IMR-90 (cell line): ENCODE measurements around the gene KIF25. TPM values are rescaled to one million over a fixed set of nuclear protein-coding genes. Genes with fewer than 3 reads are reported as not detected.

Experiments used
- ATAC-seq: fragments of 200-7000 bp; cut with Tn5 transposase; 2 replicates; pipeline ENCODE4 v1.9.1; 2020; ENCODE audit warnings: low read depth, mild to moderate bottlenecking, moderate library complexity
- BruUV-seq: library from RNA; stranded (reverse); fragments of 400-500 nt; replicated peaks from 2 replicates; lab custom pipeline; 2021; lab: Mats Ljungman, UMichigan
- CTCF ChIA-PET: fragments of 300-600 bp; formaldehyde crosslinking; extraction: SDS; loops from one replicate; lab custom pipeline; 2021; ENCODE audit warnings: antibody characterized with exemption; lab: Yijun Ruan, JAX
- POLR2A ChIA-PET: fragments of 300-600 bp; sonication (Branson Sonifier 250); formaldehyde crosslinking; loops from one replicate; lab custom pipeline; 2022; ENCODE audit warnings: antibody characterized with exemption; ENCODE audit not compliant: unreplicated experiment; lab: Charles Lee
- DNase-seq: peaks from one replicate; pipeline ENCODE4 v3.0.0; 2013
- H2AFZ ChIP-seq: replicated peaks from 2 replicates; pipeline ENCODE3; 2013; ENCODE audit warnings: low read length, mild to moderate bottlenecking; ENCODE audit not compliant: poor library complexity
- H2AK5ac ChIP-seq: 2 replicates; pipeline ENCODE4 v1.6.1; 2013; ENCODE audit warnings: low read depth, low read length, inconsistent platforms
- H2AK9ac ChIP-seq: replicated peaks from 2 replicates; pipeline ENCODE3; 2013; ENCODE audit warnings: mild to moderate bottlenecking, low read depth, low read length, moderate library complexity; ENCODE audit not compliant: poor library complexity
- H2BK120ac ChIP-seq: 2 replicates; pipeline ENCODE4 v1.6.1; 2013; ENCODE audit warnings: low read depth, low read length, inconsistent platforms
- H2BK15ac ChIP-seq: 3 replicates; pipeline ENCODE4 v1.6.1; 2013; ENCODE audit warnings: low read depth, low read length, inconsistent platforms
- H2BK20ac ChIP-seq: 2 replicates; pipeline ENCODE4 v1.6.1; 2013; ENCODE audit warnings: low read depth, mild to moderate bottlenecking, inconsistent platforms, low read length, moderate library complexity
- H2BK5ac ChIP-seq: 2 replicates; pipeline ENCODE4 v1.6.1; 2013; ENCODE audit warnings: mild to moderate bottlenecking, low read depth, low read length, inconsistent platforms; ENCODE audit not compliant: poor library complexity, severe bottlenecking
- H3K14ac ChIP-seq: replicated peaks from 2 replicates; pipeline ENCODE4 v1.6.1; 2013; ENCODE audit warnings: low read depth, low read length, inconsistent platforms
- H3K18ac ChIP-seq: 2 replicates; pipeline ENCODE4 v1.6.1; 2013; ENCODE audit warnings: low read depth, low read length, control low read depth
- H3K23ac ChIP-seq: 2 replicates; pipeline ENCODE4 v1.6.1; 2013; ENCODE audit warnings: low read depth, low read length, inconsistent platforms
- H3K27ac ChIP-seq: 2 replicates; pipeline ENCODE4 v1.5.1; 2013; ENCODE audit warnings: mild to moderate bottlenecking, control low read depth, low read length; ENCODE audit not compliant: insufficient read depth
- H3K27me3 ChIP-seq: 2 replicates; pipeline ENCODE4 v1.6.1; 2013; ENCODE audit warnings: low read length; ENCODE audit not compliant: control insufficient read depth, insufficient read depth
- H3K36me3 ChIP-seq: 2 replicates; pipeline ENCODE4 v1.6.1; 2013; ENCODE audit warnings: low read length, mixed read lengths; ENCODE audit not compliant: control insufficient read depth, insufficient read depth
- H3K4ac ChIP-seq: 2 replicates; pipeline ENCODE4 v1.6.1; 2013; ENCODE audit warnings: low read depth, low read length, inconsistent platforms
- H3K4me1 ChIP-seq: 2 replicates; pipeline ENCODE4 v1.6.1; 2013; ENCODE audit warnings: low read length, mixed read lengths; ENCODE audit not compliant: control insufficient read depth, insufficient read depth
- H3K4me2 ChIP-seq: 2 replicates; pipeline ENCODE4 v1.6.1; 2013; ENCODE audit warnings: low read depth, mild to moderate bottlenecking, control low read depth, low read length, moderate library complexity
- H3K4me3 ChIP-seq: 2 replicates; pipeline ENCODE4 v1.5.1; 2013; ENCODE audit warnings: low read depth, mild to moderate bottlenecking, control low read depth, low read length, moderate library complexity; ENCODE audit not compliant: insufficient read depth
- H3K56ac ChIP-seq: 2 replicates; pipeline ENCODE4 v1.6.1; 2013; ENCODE audit warnings: low read length, inconsistent platforms; ENCODE audit not compliant: insufficient read depth; ENCODE audit errors: extremely low read depth
- H3K79me1 ChIP-seq, 2 experiments: 2 replicates each; pipeline ENCODE4 v1.6.1; 2013; ENCODE audit warnings: low read length in 2 of 2, inconsistent platforms in 1 of 2, low read depth in 1 of 2
- H3K9ac ChIP-seq: 2 replicates; pipeline ENCODE4 v1.6.1; 2013; ENCODE audit warnings: low read depth, low read length, control low read depth
- H3K9me1 ChIP-seq: 2 replicates; pipeline ENCODE4 v1.6.1; 2013; ENCODE audit warnings: low read length, inconsistent platforms; ENCODE audit not compliant: insufficient read depth
- H3K9me3 ChIP-seq: 2 replicates; pipeline ENCODE4 v1.6.1; 2013; ENCODE audit warnings: low read length; ENCODE audit not compliant: control insufficient read depth, insufficient read depth
- H4K20me1 ChIP-seq: 2 replicates; pipeline ENCODE4 v1.6.1; 2013; ENCODE audit warnings: low read length, inconsistent platforms; ENCODE audit not compliant: insufficient read depth
- H4K5ac ChIP-seq: 2 replicates; pipeline ENCODE4 v1.6.1; 2013; ENCODE audit warnings: mild to moderate bottlenecking, low read depth, low read length, control low read depth
- H4K8ac ChIP-seq, 2 experiments: 2 replicates each; pipeline ENCODE4 v1.6.1; 2013; ENCODE audit warnings: low read depth in 2 of 2, low read length in 2 of 2, control low read depth in 1 of 2, inconsistent platforms in 1 of 2
- H4K91ac ChIP-seq: 2 replicates; pipeline ENCODE4 v1.6.1; 2013; ENCODE audit warnings: low read depth, low read length, inconsistent platforms; ENCODE audit not compliant: insufficient read depth
- BHLHE40 ChIP-seq: fragments of 150-350 bp; IDR thresholded peaks from 2 replicates; pipeline ENCODE4 v1.6.1; 2016; ENCODE audit warnings: mild to moderate bottlenecking, low read depth, low read length
- CHD1 ChIP-seq: IDR thresholded peaks from 2 replicates; pipeline ENCODE4 v1.6.1; 2012; ENCODE audit warnings: low read depth, low read length, improper control_type of control experiment
- CTCF ChIP-seq: conservative IDR thresholded peaks from 2 replicates; pipeline ENCODE4 v1.5.1; 2012; ENCODE audit warnings: mild to moderate bottlenecking, low read depth, low read length, improper control_type of control experiment
- ELK1 ChIP-seq: fragments of 150-350 bp; IDR thresholded peaks from 2 replicates; pipeline ENCODE4 v1.6.1; 2016; ENCODE audit warnings: low read depth, mild to moderate bottlenecking, low read length, moderate library complexity, borderline replicate concordance
- FOS ChIP-seq: fragments of 150-350 bp; IDR thresholded peaks from 2 replicates; pipeline ENCODE4 v1.6.1; 2016; ENCODE audit warnings: low read depth, low read length
- MAFK ChIP-seq: IDR thresholded peaks from 2 replicates; pipeline ENCODE4 v1.6.1; 2012; ENCODE audit warnings: low read depth, low read length, improper control_type of control experiment
- MAZ ChIP-seq: IDR thresholded peaks from 2 replicates; pipeline ENCODE4 v1.6.1; 2012; ENCODE audit warnings: low read depth, mild to moderate bottlenecking, low read length, improper control_type of control experiment, moderate library complexity, borderline replicate concordance
- MXI1 ChIP-seq: IDR thresholded peaks from 2 replicates; pipeline ENCODE4 v1.6.1; 2012; ENCODE audit warnings: low read depth, mild to moderate bottlenecking, low read length, moderate library complexity, borderline replicate concordance
- POLR2A ChIP-seq: IDR thresholded peaks from 2 replicates; pipeline ENCODE4 v1.6.1; 2012; ENCODE audit warnings: mild to moderate bottlenecking, low read depth, low read length
- RAD21 ChIP-seq: IDR thresholded peaks from 2 replicates; pipeline ENCODE4 v1.6.1; 2012; ENCODE audit warnings: low read length, improper control_type of control experiment
- RCOR1 ChIP-seq: IDR thresholded peaks from 2 replicates; pipeline ENCODE4 v1.6.1; 2012; ENCODE audit warnings: mild to moderate bottlenecking, low read length, improper control_type of control experiment; ENCODE audit not compliant: insufficient replicate concordance
- RFX5 ChIP-seq: IDR thresholded peaks from 2 replicates; pipeline ENCODE4 v1.8.0; 2012; ENCODE audit warnings: low read depth, mild to moderate bottlenecking, low read length, moderate library complexity
- SMC3 ChIP-seq: fragments of 150-350 bp; IDR thresholded peaks from 2 replicates; pipeline ENCODE4 v1.6.1; 2016; ENCODE audit warnings: low read depth, mild to moderate bottlenecking, antibody characterized with exemption, low read length, moderate library complexity
- USF2 ChIP-seq: fragments of 150-350 bp; IDR thresholded peaks from 2 replicates; pipeline ENCODE4 v1.6.1; 2017; ENCODE audit warnings: mild to moderate bottlenecking, antibody characterized with exemption, low read length, low read depth
- WGBS, 2 experiments: methylation state at CpG; one replicate each; pipeline versions ENCODE4 v1.1.5 to v1.1.7; 2013; ENCODE audit warnings: missing lambda C conversion rate in 2 of 2; ENCODE audit not compliant: insufficient read length in 1 of 2; ENCODE audit errors: extremely low coverage in 2 of 2; 5-methylcytosine and 5-hydroxymethylcytosine counted together
- dilution Hi-C: fragments of 300-500 bp; cut with HindIII; formaldehyde crosslinking; loops from one replicate; pipeline ENCODE4 v1.14.3; 2018; ENCODE audit warnings: low sequenced_read_pairs; ENCODE audit not compliant: unreplicated experiment
- in situ Hi-C: fragments of 300-500 bp; cut with MboI; formaldehyde crosslinking; loops from 3 replicates; pipeline ENCODE4 v1.14.3; 2019; ENCODE audit warnings: low sequenced_read_pairs, inconsistent platforms, mixed read lengths
- intact Hi-C: fragments of 100-400 bp; cut with micrococcal nuclease; formaldehyde crosslinking; loops from 2 replicates; pipeline ENCODE4 v1.10.0; 2022
- polyA plus RNA-seq, 3 experiments: library from polyadenylated mRNA; depleted of rRNA; stranded (reverse); fragments of >200 nt; gene quantifications; 2 replicates each; pipeline ENCODE4 v1.2.3, GENCODE V29; 2012; ENCODE audit warnings: low replicate concordance in 1 of 3
- total RNA-seq: library from RNA; depleted of rRNA; stranded (reverse); fragments of >200 nt; gene quantifications from 2 replicates; pipeline ENCODE4 v1.2.3, GENCODE V29; 2012

KIF25 gene
- total and polyA plus RNA-seq, 2 of the 4 experiments (the other 2 are of a cell fraction): not detected

GRCh38 chr6:168084465-168085160 lies 87.1 kb downstream of the KIF25 start:
- H3K36me3 ChIP-seq: no peaks in the 10 kb centered on the region
- in situ Hi-C loops (no loop called here), intact Hi-C loops (no loop called here), dilution Hi-C loops (no loop called here)
- ChIA-PET POLR2A (no interaction called here), CTCF (no interaction called here)
- no peak overlapping the region for H3K4ac ChIP-seq
- H2AK9ac ChIP-seq: no peak overlapping the region
- H3K9ac ChIP-seq: no peak overlapping the region
- no peak overlapping the region for H2AFZ ChIP-seq
- no TSS peak for BruUV-seq
- no CpG with 5 or more reads among the region's 19 CpGs for WGBS, 2 experiments
- DNase-seq (no peak), ATAC-seq (no peak)
- H3K56ac ChIP-seq: no peak overlapping the region
- H4K20me1 ChIP-seq: no peaks in the 10 kb centered on the region; the same call in 1 of the 2 replicates
- H4K91ac ChIP-seq: no peak overlapping the region
- no peak overlapping the region for H3K14ac ChIP-seq
- no peak overlapping the region for H3K4me3 ChIP-seq
- no peaks in the 10 kb centered on the region for H3K79me1 ChIP-seq
- no peak overlapping the region for H2AK5ac ChIP-seq
- no peak overlapping the region for H2BK5ac ChIP-seq
- TF ChIP-seq MAZ (no peak), MAFK (no peak), CTCF (no peak), POLR2A (no peak), ELK1 (no peak), RFX5 (no peak), USF2 (no peak), FOS (no peak), BHLHE40 (no peak), CHD1 (no peak), SMC3 (no peak), RAD21 (no peak), RCOR1 (no peak), MXI1 (no peak)
- H2BK15ac ChIP-seq: no peak overlapping the region
- H3K27ac ChIP-seq: no peak overlapping the region
- no peak overlapping the region for H3K4me2 ChIP-seq
- H3K9me1 ChIP-seq: no peaks in the 10 kb centered on the region
- H3K27me3 ChIP-seq: peaks cover 5% of the 10 kb centered on the region; the same call in 1 of the 2 replicates
- no peak overlapping the region for H4K5ac ChIP-seq
- H3K23ac ChIP-seq: no peak overlapping the region
- no peaks in the 10 kb centered on the region for H3K9me3 ChIP-seq
- H3K4me1 ChIP-seq: peaks cover 15% of the 10 kb centered on the region; the same call in 1 of the 2 replicates
- H2BK20ac ChIP-seq: no peak overlapping the region
- no peak overlapping the region for H3K18ac ChIP-seq
- H4K8ac ChIP-seq: no peak overlapping the region
- no peak overlapping the region for H2BK120ac ChIP-seq
